Tibial artery (tissue), 4 donors: ENCODE measurements around the gene SLC22A7.

Experiments
- DNase-seq, 2 donors: peaks; one replicate each; pipeline ENCODE4 v3.0.0-alpha.2; 2019
- H3K27ac ChIP-seq, 2 donors: fragments of 200-600 bp; sonication (generic) in 1 of 2; 1 replicate in 1 of 2; 2 replicates in 1 of 2; pipeline ENCODE4 v1.5.1; 2018 to 2019; ENCODE audit warnings: mild to moderate bottlenecking in 1 of 2
- H3K27me3 ChIP-seq, 2 donors: fragments of 200-600 bp; sonication (generic) in 1 of 2; one replicate each; pipeline versions ENCODE4 v1.5.1 to v1.6.0; 2016 to 2019
- H3K36me3 ChIP-seq, 3 donors: fragments of 200-600 bp; sonication (generic) in 2 of 3; one replicate each; pipeline ENCODE4 v1.5.1; 2016 to 2019; ENCODE audit warnings: mild to moderate bottlenecking in 2 of 3
- H3K4me1 ChIP-seq, 4 donors: fragments of 200-600 bp; sonication (generic) in 2 of 4; 1 replicate in 3 of 4; 2 replicates in 1 of 4; pipeline ENCODE4 v1.5.1; 2016 to 2019
- H3K4me3 ChIP-seq, 2 donors: fragments of 200-600 bp; sonication (generic) in 1 of 2; 1 replicate in 1 of 2; 2 replicates in 1 of 2; pipeline ENCODE4 v1.5.1; 2018 to 2019; ENCODE audit warnings: mild to moderate bottlenecking in 2 of 2
- H3K9me3 ChIP-seq, 3 donors: fragments of 200-600 bp; sonication (generic) in 1 of 3; one replicate each; pipeline ENCODE4 v1.5.1; 2016 to 2019
- intact Hi-C: fragments of 100-400 bp; cut with DNase I; formaldehyde crosslinking; loops from one replicate; pipeline ENCODE4 v1.15.0; 2023; ENCODE audit warnings: low total_unique reads
- TF ChIP-seq, protein P1 (sequence below), 2 experiments: fragments of 200-600 bp in 1 of 2; fragments of 450-650 bp in 1 of 2; IDR thresholded peaks; one replicate each; pipeline ENCODE4 v1.5.1; 2017 to 2019; ENCODE audit warnings: antibody characterized with exemption in 2 of 2, mild to moderate bottlenecking in 1 of 2, moderate library complexity in 1 of 2

The SLC22A7 gene

DNA sequence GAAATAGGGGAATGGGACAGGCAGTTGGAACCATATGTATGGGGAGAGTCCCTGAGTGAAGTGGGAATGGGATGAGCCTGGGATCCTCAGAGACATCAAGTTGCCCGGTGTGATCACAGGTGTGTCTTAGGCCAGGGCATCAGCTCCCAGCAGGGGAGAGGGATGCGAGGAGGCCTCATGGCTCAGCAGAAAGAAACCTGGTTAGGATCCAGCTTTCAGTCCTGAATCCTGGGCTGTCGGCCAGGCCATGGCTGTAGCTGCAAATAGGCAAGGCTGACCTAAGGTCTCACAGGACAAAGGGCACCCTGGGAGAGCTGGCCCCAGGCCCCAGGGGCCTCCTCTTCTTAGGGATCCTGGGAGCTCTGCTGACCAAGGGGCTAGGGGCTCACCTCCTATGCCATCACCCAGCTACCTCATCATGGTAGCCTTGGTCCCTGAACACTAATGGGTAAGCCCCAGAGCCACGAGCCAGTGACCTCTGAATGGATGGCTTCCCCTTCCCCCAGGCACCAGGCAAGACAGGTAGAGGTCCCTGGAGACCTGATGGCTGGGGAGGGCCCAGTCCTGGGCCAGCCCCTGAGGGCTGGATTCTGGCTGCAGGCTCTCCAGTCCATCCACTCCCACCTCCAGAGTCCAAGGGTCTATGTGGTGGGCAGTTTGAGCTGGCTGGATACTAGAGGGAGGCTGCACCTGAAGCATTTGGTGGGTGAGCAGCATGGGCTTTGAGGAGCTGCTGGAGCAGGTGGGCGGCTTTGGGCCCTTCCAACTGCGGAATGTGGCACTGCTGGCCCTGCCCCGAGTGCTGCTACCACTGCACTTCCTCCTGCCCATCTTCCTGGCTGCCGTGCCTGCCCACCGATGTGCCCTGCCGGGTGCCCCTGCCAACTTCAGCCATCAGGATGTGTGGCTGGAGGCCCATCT, at the start of gene SLC22A7:
TSS of gene SLC22A7 (plus strand) at position 617 of the 921 bp plus-strand sequence. CDS start at position 716, 99 bp downstream.
- no peak for DNase-seq

DNA sequence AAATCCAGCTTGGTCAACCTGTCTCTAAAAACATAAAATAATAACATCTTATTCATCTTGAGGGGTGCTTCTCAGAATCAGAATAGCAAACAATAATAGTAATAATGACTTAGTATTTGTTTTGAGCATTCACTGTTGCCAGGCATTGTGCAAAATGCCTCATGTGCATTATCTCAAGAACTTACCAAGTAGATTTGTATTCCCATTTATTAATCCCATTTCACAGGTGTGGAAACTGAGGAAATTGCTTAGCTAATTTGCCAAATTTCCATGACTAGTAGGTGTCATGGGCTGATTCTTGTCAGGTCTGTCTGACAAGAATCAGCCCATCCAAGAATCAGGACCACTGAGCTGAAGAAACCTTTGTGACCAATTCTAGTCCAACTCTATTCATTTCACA, 49.3 kb upstream of the SLC22A7 start:
- H3K4me3 ChIP-seq, result no peak overlapping the region
- H3K27me3 ChIP-seq, result peaks cover 0 to 48% of the 10 kb centered on the region in 2 donors
- no peak overlapping the region for H3K27ac ChIP-seq
- no peaks in the 10 kb centered on the region for H3K36me3 ChIP-seq
- TF ChIP-seq, protein P1, sequence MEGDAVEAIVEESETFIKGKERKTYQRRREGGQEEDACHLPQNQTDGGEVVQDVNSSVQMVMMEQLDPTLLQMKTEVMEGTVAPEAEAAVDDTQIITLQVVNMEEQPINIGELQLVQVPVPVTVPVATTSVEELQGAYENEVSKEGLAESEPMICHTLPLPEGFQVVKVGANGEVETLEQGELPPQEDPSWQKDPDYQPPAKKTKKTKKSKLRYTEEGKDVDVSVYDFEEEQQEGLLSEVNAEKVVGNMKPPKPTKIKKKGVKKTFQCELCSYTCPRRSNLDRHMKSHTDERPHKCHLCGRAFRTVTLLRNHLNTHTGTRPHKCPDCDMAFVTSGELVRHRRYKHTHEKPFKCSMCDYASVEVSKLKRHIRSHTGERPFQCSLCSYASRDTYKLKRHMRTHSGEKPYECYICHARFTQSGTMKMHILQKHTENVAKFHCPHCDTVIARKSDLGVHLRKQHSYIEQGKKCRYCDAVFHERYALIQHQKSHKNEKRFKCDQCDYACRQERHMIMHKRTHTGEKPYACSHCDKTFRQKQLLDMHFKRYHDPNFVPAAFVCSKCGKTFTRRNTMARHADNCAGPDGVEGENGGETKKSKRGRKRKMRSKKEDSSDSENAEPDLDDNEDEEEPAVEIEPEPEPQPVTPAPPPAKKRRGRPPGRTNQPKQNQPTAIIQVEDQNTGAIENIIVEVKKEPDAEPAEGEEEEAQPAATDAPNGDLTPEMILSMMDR (IDR thresholded peaks at IDR 0.05), result no peak
- DNase-seq, result no peak
- peaks cover 0 to 20% (median 11%) of the 10 kb centered on the region in 4 donors for H3K4me1 ChIP-seq
- intact Hi-C loops, result no loop called here
- no peaks in the 10 kb centered on the region for H3K9me3 ChIP-seq

More for the DNA sequence above, at the start of gene SLC22A7:
- H3K9me3 ChIP-seq, result no peaks in the 10 kb centered on the region
- intact Hi-C loops, result no loop called here
- no peaks in the 10 kb centered on the region for H3K36me3 ChIP-seq
- H3K27me3 ChIP-seq, result peaks cover 0 to 48% of the 10 kb centered on the region in 2 donors
- TF ChIP-seq, protein P1 (IDR thresholded peaks at IDR 0.05), result no peak
- H3K4me1 ChIP-seq, result no peaks in the 10 kb centered on the region
- H3K27ac ChIP-seq, result no peak within 1 kb of the TSS
- H3K4me3 ChIP-seq, result no peak within 1 kb of the TSS

DNA sequence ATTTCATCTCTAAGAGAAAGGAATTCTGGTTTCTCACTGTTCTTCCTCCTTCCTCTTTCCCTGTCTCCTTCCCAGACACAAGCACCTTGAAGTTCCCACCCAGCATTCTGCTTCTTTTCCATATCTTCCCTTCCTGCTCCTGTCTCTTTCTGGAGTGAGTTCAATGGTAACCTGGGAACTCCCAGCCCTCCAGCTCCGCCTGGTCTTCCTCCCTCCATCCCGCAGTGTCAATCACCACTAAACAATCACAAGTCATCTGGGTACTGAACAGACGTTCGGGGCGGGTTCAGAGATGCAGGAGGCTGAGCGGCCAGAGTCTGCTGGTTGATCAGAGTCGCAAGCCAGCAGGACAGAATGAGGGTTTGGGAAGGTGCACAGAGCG, 47.1 kb upstream of the SLC22A7 start:
- Histone ChIP-seq H3K9me3 (no peaks in the 10 kb centered on the region), H3K27me3 (peaks cover 0 to 49% of the 10 kb centered on the region in 2 donors), H3K36me3 (no peaks in the 10 kb centered on the region), H3K27ac (no peak overlapping the region), H3K4me3 (no peak overlapping the region), H3K4me1 (peaks cover 0 to 20% (median 11%) of the 10 kb centered on the region in 4 donors)
- TF ChIP-seq, protein P1 (IDR thresholded peaks at IDR 0.05), result no peak
- DNase-seq, result no peak
- intact Hi-C loops, result no loop called here

- H3K9me3 ChIP-seq, result no peaks in the 10 kb centered on the region
- TF ChIP-seq, protein P1 (IDR thresholded peaks at IDR 0.05), result no peak
- no peak overlapping the region for H3K4me3 ChIP-seq
- peaks cover 0 to 4% (median 0%) of the 10 kb centered on the region in 4 donors for H3K4me1 ChIP-seq
- peaks cover 0 to 55% of the 10 kb centered on the region in 2 donors for H3K27me3 ChIP-seq
- H3K27ac ChIP-seq, result no peak overlapping the region
- intact Hi-C loops, result no loop called here
- H3K36me3 ChIP-seq, result no peaks in the 10 kb centered on the region
- DNase-seq, result no peak
These were observed 44.7 kb upstream of the SLC22A7 start for GRCh38 chr6:43253401-43253800.

DNA sequence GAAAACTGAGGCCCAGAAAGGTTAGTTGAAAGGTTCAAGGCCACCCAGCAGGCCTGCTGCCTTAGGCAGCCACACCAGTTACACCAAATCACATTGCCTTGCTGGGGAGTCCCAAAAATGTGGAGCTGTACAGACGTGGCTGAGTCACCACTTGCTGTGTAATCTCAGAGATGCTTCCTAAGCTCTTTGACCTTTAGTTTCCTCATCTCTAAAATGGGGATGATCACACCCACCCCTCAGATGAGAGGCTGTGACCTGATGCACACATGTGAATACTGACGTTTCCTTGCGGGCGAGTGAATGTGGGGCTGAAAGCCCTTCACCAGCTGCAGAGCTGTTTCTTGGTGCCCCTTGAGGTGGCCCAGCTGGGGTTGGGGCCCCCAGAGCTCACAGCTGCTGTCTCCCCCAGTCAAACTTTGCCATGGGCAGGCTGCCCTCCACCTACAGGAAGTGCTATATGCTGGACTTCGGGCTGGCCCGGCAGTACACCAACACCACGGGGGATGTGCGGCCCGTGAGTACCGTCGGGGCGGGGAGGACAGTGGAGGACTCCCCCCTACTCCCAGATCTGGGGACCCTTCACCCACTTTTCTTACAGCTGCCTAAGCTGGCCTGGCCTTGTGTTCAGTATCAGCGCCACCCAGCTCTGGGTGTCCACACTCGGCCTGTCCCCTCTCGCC, 43.8 kb upstream of the SLC22A7 start:
- peaks cover 0 to 4% (median 0%) of the 10 kb centered on the region in 4 donors for H3K4me1 ChIP-seq
- no peaks in the 10 kb centered on the region for H3K9me3 ChIP-seq
- H3K36me3 ChIP-seq, result no peaks in the 10 kb centered on the region
- no peak overlapping the region for H3K27ac ChIP-seq
- no peak for DNase-seq
- TF ChIP-seq, protein P1 (IDR thresholded peaks at IDR 0.05), result no peak
- no peak overlapping the region for H3K4me3 ChIP-seq
- H3K27me3 ChIP-seq, result peaks cover 0 to 59% of the 10 kb centered on the region in 2 donors
- intact Hi-C loops, result no loop called here
